ENCODE data around the gene GRB14.
A peak's percentile ranks its signal among the peaks of the same experiment; 100 is the strongest.
"Not testable (repeated sequence)": the region's sequence is repeated elsewhere in the genome, so short reads cannot be mapped to it uniquely, and the experiment has no call there.

The GRB14 gene

DNA sequence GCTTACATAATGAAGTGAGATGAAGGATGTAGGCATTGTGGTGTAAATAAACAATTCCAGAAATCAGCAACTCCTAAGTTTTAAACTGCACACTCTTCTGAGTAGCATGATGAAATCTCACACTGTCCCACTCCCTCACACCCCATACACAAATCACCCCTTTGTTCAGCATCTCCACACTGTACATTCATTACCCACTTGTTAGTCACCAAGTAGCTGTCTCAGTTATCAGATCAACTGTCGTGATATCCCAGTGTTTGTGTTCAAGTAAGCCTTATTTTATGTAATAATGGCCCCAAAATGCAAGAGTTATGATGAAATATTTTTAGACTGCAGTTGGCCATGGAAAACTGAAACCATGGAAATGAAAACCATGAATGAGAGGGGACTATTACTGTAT is 135.7 kb downstream of the GRB14 start:
- DNase-seq, result no peak

DNA sequence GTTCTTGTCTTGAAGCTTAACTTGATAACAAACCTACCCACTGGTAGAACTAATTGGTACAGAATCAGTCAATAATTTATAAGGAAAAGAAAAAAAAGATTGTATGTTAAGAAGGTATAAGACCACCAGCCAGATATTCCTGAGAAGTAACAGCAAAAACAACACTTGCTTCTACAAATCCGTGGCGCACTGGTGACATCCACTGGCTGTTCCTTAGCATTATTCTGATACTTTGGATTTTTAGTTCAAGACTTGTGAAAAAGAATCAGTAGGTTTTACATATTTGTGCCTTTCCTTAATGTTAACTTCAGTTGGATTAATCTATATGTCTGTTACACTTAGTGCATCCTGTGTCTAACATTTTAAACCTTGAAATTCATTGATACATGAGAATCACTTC is 141.8 kb downstream of the GRB14 start:
- DNase-seq, result peak; percentile 16 to 60

DNA sequence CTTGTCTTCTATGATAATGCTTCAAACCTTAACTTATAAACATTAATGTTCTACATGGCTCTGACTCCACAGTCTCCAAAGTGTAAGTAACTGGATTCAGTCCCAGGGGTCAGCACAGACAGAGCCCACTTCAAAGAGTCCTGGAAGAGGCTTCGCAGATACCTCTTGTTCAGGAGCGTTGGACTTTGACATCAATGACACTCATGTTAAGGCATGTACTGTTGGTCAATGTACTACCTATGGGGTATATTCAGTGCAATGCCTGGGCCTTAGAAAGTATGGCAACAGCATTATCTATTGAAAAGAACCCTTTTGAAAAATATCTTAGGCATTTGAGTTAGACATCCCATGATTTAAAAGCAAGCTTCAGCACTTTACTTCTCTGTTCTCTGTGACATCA is 143.1 kb downstream of the GRB14 start:
- DNase-seq, result no peak

DNA sequence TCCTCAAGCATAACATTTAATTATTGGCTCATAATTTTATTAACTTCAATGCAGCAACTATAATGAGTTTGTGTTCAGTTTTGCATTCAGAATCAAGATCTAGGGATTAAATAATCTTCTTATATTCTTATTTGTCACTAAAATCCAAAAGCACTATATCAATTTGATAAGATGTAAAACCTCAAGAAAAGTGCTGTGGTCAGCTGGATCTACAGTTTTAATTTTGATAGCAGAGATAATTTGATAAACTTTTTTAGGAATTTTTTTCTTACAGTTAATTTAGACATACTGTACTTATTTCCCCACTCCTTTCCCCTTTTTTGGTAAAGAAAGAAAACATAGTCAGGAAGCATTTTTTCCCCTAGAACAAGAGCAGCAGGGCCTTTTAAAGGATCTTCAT is 146.4 kb downstream of the GRB14 start:
- no peak for DNase-seq

DNA sequence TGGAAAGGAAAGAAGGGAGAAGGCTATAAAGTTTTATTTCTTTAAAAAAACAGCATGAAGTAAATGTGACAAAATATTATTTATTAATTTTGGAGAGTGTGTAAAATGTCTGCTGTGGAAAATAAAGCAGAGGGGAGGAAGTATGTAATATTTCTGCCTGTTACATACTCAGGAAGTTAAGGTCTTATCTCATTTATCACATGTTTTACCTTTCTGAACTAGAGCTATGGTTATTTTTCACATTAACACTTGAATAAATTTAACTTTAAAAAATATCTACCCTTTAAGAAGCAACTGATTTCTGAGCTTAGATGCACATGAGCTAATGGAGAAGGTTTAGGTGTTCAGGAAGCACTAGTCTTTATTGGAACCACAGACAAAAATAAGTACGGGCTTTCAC is 148.3 kb downstream of the GRB14 start:
- no peak for DNase-seq

DNA sequence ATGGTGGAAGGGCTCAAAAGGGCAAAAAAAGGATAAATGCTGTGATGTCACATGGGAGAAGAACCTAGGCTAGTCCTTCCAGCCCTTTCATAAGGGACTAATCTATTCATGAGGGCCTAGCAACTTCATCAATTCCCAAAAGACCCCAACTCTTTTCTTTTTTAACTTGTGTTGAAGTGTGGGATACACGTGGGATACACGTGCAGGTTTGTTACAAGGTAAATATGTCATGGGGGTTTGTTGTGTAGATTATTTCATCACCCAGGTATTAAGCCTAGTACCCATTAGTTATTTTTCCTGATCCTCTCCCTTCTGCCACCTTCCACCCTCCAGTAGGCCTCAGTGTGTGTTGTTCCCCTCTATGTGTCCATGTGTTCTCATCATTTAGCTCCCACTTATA is 156.2 kb downstream of the GRB14 start:
- not testable (repeated sequence) for DNase-seq

DNA sequence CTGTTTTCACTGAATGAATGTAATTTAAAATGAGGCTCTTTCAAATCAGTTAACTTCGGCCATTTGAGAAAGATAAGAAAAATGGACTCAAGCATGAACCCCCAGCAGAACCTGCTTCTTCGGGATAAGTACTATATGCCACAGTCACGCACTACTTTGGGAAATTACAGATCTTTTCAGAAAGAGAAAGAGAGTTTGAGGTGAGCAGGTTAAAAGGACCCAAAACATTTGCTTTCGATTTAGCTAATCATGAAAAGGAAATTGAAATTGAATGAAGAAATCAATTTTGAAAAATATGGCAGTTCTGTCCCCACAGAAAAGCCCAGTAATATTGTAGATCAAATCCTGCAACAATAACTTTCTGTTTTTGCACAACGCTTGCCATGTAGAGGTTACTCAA is 156.9 kb downstream of the GRB14 start:
- DNase-seq, result no peak

DNA sequence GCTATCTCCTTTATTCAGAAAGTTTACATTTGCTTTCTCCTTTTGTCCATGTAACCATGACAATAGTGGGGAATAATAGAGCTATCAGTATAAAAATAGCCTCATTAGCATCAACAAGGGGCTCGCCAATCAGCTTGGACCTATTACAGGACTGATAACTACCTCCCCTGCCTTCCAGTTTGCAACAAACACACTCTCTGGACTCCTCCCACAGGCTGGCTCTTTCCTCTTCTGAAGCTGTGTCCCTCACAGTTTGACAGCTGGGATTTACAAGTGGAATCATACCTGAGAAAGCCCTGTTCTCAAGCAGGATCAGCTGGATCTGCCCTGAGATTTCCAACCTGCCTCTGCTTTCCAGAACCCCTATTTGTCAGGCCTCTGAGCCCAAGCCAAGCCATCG is 162.5 kb downstream of the GRB14 start:
- no peak for DNase-seq

DNA sequence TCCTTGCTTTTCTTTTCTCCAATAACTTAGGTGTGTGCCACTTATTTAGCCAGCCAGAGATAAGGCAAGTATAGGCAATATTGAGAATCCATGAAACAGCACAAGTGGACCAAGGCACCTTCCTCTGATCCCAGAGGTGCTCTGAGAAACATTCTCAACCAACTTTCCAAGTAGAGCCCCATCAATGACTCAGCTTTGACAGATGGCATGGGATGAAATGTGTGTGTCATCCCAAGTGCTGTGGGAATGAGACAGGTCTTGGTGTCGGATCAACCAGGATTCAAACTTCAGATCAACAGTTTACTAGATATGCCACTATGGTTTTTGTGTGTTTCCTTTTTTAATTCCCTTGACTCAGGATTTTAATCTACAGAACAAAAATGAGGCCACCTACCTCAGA is 164.0 kb downstream of the GRB14 start:
- DNase-seq, result peak in 1 of 2 experiments; percentile 34

DNA sequence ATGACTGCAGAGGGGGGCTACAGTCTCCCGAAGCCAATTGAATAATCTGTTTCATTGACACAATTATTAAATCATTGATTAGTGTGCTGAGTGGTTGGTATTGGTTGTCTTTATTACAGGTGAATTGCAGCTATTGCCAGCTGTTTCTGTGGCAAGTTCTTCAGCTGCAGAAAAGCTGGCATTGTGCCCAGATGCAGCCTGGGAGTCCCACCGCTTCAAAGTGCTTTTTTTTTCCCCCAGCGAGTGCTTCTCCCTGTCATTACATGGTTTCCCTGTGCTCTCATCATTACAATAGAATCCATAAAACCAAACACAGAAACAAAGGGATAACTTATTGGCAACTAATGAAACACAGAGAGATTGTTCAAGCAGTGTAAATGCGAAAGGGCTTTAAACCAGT is 164.7 kb downstream of the GRB14 start:
- DNase-seq, result peak in 1 of 2 experiments; percentile 12

DNA sequence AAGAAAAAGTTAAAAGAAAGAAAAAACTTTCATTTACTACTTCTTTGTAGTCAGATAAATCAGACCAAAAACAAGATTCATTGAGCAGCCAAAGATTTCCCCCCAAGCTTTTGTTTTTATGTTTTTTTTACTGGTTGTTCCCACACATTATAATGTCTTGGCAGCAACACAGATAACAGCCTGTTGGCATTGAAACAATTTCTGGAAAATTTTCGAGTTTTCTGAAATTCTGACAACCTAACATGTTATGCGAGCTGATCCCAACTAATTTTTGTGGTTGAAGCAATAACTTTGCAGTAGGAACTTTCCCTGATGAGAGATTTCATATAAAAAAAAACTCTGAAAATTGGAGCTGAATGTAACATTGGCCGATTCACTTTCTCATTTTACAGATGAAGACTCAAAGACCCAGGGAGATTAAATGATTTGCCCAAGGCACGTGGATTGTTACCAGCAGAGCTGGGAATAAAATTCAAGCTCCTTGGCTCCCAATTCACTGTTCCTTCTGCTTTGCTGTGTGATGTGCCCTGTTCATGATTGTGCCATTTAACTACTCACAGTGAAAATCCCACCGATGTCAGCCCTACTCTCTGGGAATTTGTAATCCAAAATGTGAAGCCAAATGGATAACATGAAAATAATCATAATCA is 167.5 kb downstream of the GRB14 start:
- DNase-seq, result no peak

DNA sequence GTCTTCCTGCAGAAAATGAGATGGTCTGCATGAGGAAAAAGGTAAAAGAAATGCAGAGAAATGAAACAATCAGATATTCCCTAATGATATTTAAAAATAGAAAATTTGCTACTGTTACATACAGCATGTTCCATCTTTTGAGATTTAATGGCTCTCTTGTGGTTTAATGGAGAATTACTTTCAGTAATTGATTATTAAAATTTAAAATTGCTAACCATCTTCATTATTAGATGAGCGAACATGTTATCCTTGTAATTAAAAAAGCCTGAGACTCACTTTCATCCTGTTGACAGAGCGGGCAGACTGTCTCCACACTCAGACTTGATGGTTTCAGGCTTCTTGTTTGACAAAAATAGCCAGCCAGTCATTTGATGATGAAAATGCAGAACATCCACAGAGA is 171.0 kb downstream of the GRB14 start:
- DNase-seq, result no peak

DNA sequence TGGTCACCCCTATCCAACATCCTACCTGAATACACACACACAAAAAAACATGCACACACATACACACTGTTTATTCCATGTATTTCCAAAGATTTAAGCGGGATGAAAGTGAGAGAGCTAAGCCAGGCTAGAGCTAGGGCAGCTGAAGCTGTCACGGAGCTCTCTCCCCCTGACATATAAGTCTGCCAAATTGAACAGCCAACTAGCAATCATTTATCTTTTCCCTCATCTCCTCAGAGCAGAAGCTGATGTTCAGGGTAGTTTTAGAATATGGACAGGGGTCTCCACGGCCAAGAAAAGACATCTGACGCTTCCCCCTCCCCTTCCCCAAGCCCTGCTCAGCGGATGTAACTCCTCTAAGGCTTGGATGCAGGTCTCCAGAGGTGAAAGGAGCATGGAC is 171.6 kb downstream of the GRB14 start:
- DNase-seq, result no peak

DNA sequence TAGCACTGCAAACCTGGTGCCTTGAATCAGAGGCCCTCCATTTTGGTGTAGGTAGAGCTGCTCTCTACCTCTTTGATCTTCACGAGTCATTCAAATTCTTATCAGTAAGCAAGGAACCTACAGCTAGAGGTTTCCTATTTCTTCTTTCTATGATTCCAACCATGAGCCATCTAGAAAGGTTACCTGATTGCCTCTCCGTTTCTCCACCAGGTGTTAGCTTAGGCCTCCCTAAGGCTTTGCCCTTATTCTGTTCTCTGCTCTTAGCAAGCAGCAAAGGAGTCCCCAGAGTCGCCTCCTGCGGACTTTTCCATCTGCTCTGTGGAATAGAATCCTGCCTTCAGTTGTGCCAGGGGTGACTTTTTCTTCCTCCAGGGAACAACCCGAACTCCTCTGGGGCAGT is 173.6 kb downstream of the GRB14 start:
- DNase-seq, result no peak

Data from NCI-H446 (cell line).